Omental fat pad (tissue), 4 donors: Measurements from ENCODE around the gene AKIRIN1. TPM values are rescaled to one million over a fixed set of nuclear protein-coding genes. Genes with fewer than 3 reads are reported as not detected.
"Not testable (repeated sequence)": the region's sequence is repeated elsewhere in the genome, so short reads cannot be mapped to it uniquely, and the experiment has no call there.

ENCODE experiments used
- ATAC-seq: fragments of 150-250 bp; one replicate; pipeline ENCODE4 v1.9.1; 2016; ENCODE audit warnings: mild to moderate bottlenecking, moderate library complexity; ENCODE audit not compliant: low FRiP score
- DNase-seq: peaks from one replicate; pipeline ENCODE4 v3.0.0-alpha.2; 2019; ENCODE audit warnings: low spot score
- CTCF ChIP-seq, 3 donors: fragments of 450-650 bp; IDR thresholded peaks; one replicate each; pipeline ENCODE4 v1.5.1; 2016 to 2017; ENCODE audit warnings: antibody characterized with exemption in 3 of 3, mild to moderate bottlenecking in 3 of 3, moderate library complexity in 2 of 3
- small RNA-seq: library from RNA; depleted of rRNA; stranded (forward); fragments of <200 nt; gene quantifications from one replicate; pipeline ENCODE3, GENCODE V24; 2016
- total RNA-seq, 4 donors: library from RNA; depleted of rRNA; stranded (reverse); fragments of >200 nt; gene quantifications; one replicate each; pipeline ENCODE4 v1.1.0, GENCODE V29; 2016

Gene AKIRIN1
- total RNA-seq, 4 donors from 2014 or later = 31.1 to 56.6 (median 46.7) TPM

GRCh38 chr1:39047374-39048229 lies 56.5 kb downstream of the AKIRIN1 start:
- no peak for TF ChIP-seq CTCF (IDR thresholded peaks at IDR 0.05)
- DNase-seq (peak; percentile 28), ATAC-seq (peak; percentile 93)

- ATAC-seq (no peak), DNase-seq (no peak)
- no peak for TF ChIP-seq CTCF (IDR thresholded peaks at IDR 0.05)
These were observed 57.8 kb downstream of the AKIRIN1 start for GRCh38 chr1:39048745-39049370.

- ATAC-seq (no peak), DNase-seq (no peak)
- TF ChIP-seq CTCF (IDR thresholded peaks at IDR 0.05) = no peak
These were observed 58.9 kb downstream of the AKIRIN1 start for GRCh38 chr1:39050001-39050400.

- ATAC-seq, DNase-seq: not testable (repeated sequence)
These were observed 60.2 kb downstream of the AKIRIN1 start for GRCh38 chr1:39051193-39051850.

GRCh38 chr1:39051956-39052355 lies 60.9 kb downstream of the AKIRIN1 start:
- TF ChIP-seq CTCF (IDR thresholded peaks at IDR 0.05) = no peak
- DNase-seq (no peak), ATAC-seq (no peak)

- ATAC-seq, DNase-seq: not testable (repeated sequence)
These were observed 64.2 kb downstream of the AKIRIN1 start for GRCh38 chr1:39055213-39055710.

Small RNA genes lying within 50 kb of the gene (small RNA-seq; reads per million reads assigned to genes)
- not detected for gene RF00019

Other genes starting within 250 kb of the AKIRIN1 start
- 10 to 100 TPM; 29.6 to 57.7 (median 39.4) TPM for gene RRAGC, start 131.5 kb upstream of the AKIRIN1 start, total RNA-seq
- 10 to 100 TPM in 2 of 4 donors, 1 to 10 TPM in 2; 5.8 to 17.0 (median 9.3) TPM for gene MYCBP, start 117.9 kb upstream of the AKIRIN1 start, total RNA-seq
- gene GJA9, start 109.7 kb upstream of the AKIRIN1 start, total RNA-seq = not detected
- gene RHBDL2, start 49.4 kb upstream of the AKIRIN1 start, total RNA-seq = 1 to 10 TPM in 1 of 4 donors, under 1 TPM in 3; 0.38 to 1.6 (median 0.61) TPM
- gene NDUFS5, start 35.1 kb downstream of the AKIRIN1 start, total RNA-seq = 100 to 1,000 TPM; 304 to 609 (median 443) TPM
- gene MACF1, start 213.4 kb downstream of the AKIRIN1 start, total RNA-seq = 100 to 1,000 TPM; 230 to 378 (median 300) TPM